Gastrocnemius medialis (tissue), 4 donors: ENCODE results near the gene XKR7. TPM values are rescaled to one million over a fixed set of nuclear protein-coding genes. Genes with fewer than 3 reads are reported as not detected.
"Not testable (repeated sequence)": the region's sequence is repeated elsewhere in the genome, so short reads cannot be mapped to it uniquely, and the experiment has no call there.

Experiments
- ATAC-seq, 2 donors: fragments of 150-250 bp; one replicate each; pipeline ENCODE4 v1.9.1; 2016
- DNase-seq, 2 donors: peaks; one replicate each; pipeline ENCODE4 v3.0.0-alpha.2; 2019
- H3K27ac ChIP-seq, 4 donors: fragments of 200-600 bp; sonication (generic); 1 replicate in 1 of 4; 2 replicates in 3 of 4; pipeline ENCODE4 v1.5.1; 2016 to 2018; ENCODE audit warnings: mild to moderate bottlenecking in 2 of 4, moderate library complexity in 1 of 4
- H3K27me3 ChIP-seq, 3 donors: fragments of 200-600 bp; sonication (generic) in 2 of 3; 1 replicate in 1 of 3; 2 replicates in 2 of 3; pipeline versions ENCODE4 v1.5.1 to v1.6.0; 2016 to 2019; ENCODE audit warnings: mild to moderate bottlenecking in 1 of 3, moderate library complexity in 1 of 3
- H3K36me3 ChIP-seq, 2 donors: fragments of 200-600 bp; sonication (generic) in 1 of 2; one replicate each; pipeline ENCODE4 v1.5.1; 2017 to 2018
- H3K4me1 ChIP-seq, 2 donors: fragments of 200-600 bp; sonication (generic) in 1 of 2; one replicate each; pipeline ENCODE4 v1.5.1; 2016 to 2017; ENCODE audit warnings: mild to moderate bottlenecking in 2 of 2
- H3K4me3 ChIP-seq, 4 donors: fragments of 200-600 bp; sonication (generic) in 3 of 4; 1 replicate in 1 of 4; 2 replicates in 3 of 4; pipeline ENCODE4 v1.5.1; 2016 to 2019; ENCODE audit warnings: mild to moderate bottlenecking in 2 of 4
- H3K9me3 ChIP-seq, 3 donors: fragments of 200-600 bp; sonication (generic) in 2 of 3; 1 replicate in 1 of 3; 2 replicates in 2 of 3; pipeline ENCODE4 v1.5.1; 2016 to 2019
- POLR2A ChIP-seq, 2 donors: fragments of 450-650 bp; IDR thresholded peaks; one replicate each; pipeline ENCODE4 v1.6.1; 2017; ENCODE audit warnings: antibody characterized with exemption in 2 of 2, mild to moderate bottlenecking in 2 of 2, moderate library complexity in 2 of 2
- in situ Hi-C, 4 donors: fragments of 200-750 bp; cut with MboI; loops; one replicate each; pipeline versions ENCODE4 v1.15.0 to v1.8.0; 2017; ENCODE audit warnings: low sequenced_read_pairs in 4 of 4
- intact Hi-C: fragments of 100-400 bp; cut with DNase I; formaldehyde crosslinking; loops from one replicate; pipeline ENCODE4 v1.15.1; 2023; ENCODE audit warnings: low total_unique reads
- total RNA-seq, 4 donors: library from RNA; depleted of rRNA; stranded (reverse); fragments of >200 nt; gene quantifications; one replicate each; pipeline versions ENCODE4 v1.1.0 to v1.2.3, GENCODE V29; 2016
- TF ChIP-seq, protein P1 (sequence below), 5 experiments: fragments of 450-650 bp in 3 of 5; fragments of 200-600 bp in 2 of 5; sonication (generic) in 2 of 5; IDR thresholded peaks in 4 of 5; conservative IDR thresholded peaks in 1 of 5; 1 replicate in 4 of 5; 2 replicates in 1 of 5; pipeline ENCODE4 v1.5.1; 2016 to 2019; ENCODE audit warnings: antibody characterized with exemption in 5 of 5, mild to moderate bottlenecking in 3 of 5, moderate library complexity in 3 of 5

XKR7 gene, protein sequence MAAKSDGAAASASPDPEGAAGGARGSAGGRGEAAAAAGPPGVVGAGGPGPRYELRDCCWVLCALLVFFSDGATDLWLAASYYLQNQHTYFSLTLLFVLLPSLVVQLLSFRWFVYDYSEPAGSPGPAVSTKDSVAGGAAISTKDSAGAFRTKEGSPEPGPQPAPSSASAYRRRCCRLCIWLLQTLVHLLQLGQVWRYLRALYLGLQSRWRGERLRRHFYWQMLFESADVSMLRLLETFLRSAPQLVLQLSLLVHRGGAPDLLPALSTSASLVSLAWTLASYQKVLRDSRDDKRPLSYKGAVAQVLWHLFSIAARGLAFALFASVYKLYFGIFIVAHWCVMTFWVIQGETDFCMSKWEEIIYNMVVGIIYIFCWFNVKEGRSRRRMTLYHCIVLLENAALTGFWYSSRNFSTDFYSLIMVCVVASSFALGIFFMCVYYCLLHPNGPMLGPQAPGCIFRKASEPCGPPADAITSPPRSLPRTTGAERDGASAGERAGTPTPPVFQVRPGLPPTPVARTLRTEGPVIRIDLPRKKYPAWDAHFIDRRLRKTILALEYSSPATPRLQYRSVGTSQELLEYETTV
- not detected for total RNA-seq

DNA sequence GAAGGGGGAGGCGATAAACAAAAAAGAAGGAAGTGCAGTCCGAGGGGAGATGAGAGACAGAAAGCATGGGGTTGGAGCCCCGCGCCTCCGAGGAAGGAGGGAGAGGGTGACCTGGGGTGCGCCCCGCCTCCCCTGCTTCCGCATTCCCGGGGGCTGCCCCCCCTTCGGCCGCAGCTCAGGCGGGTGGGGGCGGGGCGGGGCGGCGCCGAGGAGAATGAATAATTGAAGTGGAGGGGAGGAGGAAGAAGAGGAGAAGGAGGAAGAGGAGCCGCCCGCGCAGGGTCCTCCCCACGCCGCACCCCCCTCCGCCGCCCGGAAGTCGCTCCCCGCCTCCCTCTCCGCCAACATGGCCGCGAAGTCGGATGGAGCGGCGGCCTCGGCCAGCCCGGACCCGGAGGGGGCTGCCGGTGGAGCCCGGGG is at the start of gene XKR7:
TSS of gene XKR7 (plus strand) at position 322 of the 420 bp plus-strand sequence. CDS start at position 347, 25 bp downstream.
- H3K36me3 ChIP-seq: no peaks in the 10 kb centered on the region
- intact Hi-C loops: no loop called here
- H3K27me3 ChIP-seq: peaks cover 19 to 22% (median 21%) of the 10 kb centered on the region in 3 donors
- H3K4me3 ChIP-seq: no peak within 1 kb of the TSS
- in situ Hi-C loops: no loop called here
- ATAC-seq: no peak
- no peak for TF ChIP-seq POLR2A (IDR thresholded peaks at IDR 0.05)
- TF ChIP-seq, protein P1, sequence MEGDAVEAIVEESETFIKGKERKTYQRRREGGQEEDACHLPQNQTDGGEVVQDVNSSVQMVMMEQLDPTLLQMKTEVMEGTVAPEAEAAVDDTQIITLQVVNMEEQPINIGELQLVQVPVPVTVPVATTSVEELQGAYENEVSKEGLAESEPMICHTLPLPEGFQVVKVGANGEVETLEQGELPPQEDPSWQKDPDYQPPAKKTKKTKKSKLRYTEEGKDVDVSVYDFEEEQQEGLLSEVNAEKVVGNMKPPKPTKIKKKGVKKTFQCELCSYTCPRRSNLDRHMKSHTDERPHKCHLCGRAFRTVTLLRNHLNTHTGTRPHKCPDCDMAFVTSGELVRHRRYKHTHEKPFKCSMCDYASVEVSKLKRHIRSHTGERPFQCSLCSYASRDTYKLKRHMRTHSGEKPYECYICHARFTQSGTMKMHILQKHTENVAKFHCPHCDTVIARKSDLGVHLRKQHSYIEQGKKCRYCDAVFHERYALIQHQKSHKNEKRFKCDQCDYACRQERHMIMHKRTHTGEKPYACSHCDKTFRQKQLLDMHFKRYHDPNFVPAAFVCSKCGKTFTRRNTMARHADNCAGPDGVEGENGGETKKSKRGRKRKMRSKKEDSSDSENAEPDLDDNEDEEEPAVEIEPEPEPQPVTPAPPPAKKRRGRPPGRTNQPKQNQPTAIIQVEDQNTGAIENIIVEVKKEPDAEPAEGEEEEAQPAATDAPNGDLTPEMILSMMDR (IDR thresholded peaks at IDR 0.05 in 4 of 5, conservative IDR thresholded peaks at IDR 0.05 in 1 of 5): no peak
- no peak within 1 kb of the TSS for H3K27ac ChIP-seq
- no peaks in the 10 kb centered on the region for H3K9me3 ChIP-seq
- DNase-seq: no peak
- H3K4me1 ChIP-seq: no peaks in the 10 kb centered on the region

DNA sequence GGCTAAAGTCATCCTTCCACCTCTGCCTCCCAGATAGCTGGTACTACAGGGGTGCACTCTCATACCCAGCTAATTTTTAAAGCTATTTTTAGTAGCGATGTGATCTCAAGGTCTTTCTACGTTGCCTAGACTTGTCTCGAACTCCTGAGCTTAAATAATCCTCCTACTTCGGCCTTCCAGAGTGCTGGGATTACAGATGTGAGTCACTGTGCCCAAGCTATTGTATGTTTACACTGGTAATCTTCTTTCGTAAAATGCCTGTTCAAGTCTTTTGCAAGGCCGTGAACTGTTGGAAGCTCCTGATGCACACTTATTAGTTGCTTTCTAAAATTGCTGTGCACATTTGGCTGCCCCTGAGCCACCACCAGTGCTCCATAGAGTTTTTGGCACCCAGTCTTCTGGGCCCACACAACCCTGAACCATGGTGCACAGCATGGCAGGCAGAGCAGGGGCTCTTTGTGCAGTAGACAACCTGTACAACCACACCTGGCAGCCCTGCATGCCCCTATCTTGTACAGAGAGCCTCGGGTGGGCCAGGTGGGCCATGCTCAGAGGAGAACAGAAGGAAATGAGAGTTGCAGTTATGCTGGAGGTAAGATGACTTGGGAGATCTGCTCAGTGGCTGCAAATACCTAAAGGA is 49.4 kb upstream of the XKR7 start:
- no peaks in the 10 kb centered on the region for H3K36me3 ChIP-seq
- no peak overlapping the region for H3K4me3 ChIP-seq
- intact Hi-C loops (no loop called here), in situ Hi-C loops (no loop called here)
- ATAC-seq (no peak), DNase-seq (no peak)
- no peaks in the 10 kb centered on the region for H3K9me3 ChIP-seq
- TF ChIP-seq, protein P1 (IDR thresholded peaks at IDR 0.05 in 4 of 5, conservative IDR thresholded peaks at IDR 0.05 in 1 of 5): no peak
- TF ChIP-seq POLR2A (IDR thresholded peaks at IDR 0.05): no peak
- peaks cover 0 to under 1% (median 0%) of the 10 kb centered on the region in 3 donors for H3K27me3 ChIP-seq
- no peaks in the 10 kb centered on the region for H3K4me1 ChIP-seq
- H3K27ac ChIP-seq: no peak overlapping the region

DNA sequence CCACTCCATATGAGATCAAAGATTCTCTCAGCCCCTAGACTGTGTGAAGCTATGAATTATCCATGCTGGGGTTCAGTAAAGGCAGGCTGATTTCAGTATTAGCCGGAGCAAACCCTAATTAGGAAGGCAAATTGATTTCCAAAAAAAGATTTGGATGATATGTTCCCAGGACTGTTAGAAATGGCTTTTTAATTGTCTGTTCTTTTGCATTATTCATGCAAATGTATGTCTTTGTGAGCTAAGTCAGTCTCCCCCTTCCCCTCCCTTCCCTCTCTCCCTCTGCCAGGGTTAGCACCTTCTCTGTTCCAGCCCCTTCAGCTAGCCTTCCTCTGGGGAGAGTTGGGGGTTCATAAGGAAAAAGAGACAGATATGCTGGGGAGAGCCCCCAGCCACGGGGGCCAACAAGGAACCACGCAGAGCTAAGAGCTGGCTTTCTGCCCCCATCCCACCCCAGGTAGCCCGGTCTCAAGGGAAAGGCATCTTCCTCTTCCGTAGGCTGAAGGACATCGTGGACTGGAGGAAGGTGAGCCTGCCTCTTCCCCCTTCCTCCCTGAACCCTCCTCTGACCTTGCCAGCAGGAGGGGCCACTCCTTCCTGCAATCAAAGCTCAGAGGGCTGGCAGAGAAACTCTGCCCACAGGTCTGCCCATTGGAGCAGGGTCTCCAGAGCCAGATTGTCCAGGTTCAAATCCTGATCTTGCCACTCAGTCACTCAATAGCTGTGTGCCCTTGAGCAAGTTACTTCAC is 48.4 kb upstream of the XKR7 start:
- TF ChIP-seq, protein P1 (IDR thresholded peaks at IDR 0.05 in 4 of 5, conservative IDR thresholded peaks at IDR 0.05 in 1 of 5): no peak
- TF ChIP-seq POLR2A (IDR thresholded peaks at IDR 0.05): no peak
- H3K27ac ChIP-seq: no peak overlapping the region
- peaks cover 0 to 6% (median 0%) of the 10 kb centered on the region in 3 donors for H3K27me3 ChIP-seq
- no peaks in the 10 kb centered on the region for H3K9me3 ChIP-seq
- no peaks in the 10 kb centered on the region for H3K36me3 ChIP-seq
- no peak overlapping the region for H3K4me3 ChIP-seq
- intact Hi-C loops: no loop called here
- in situ Hi-C loops: no loop called here
- no peak for ATAC-seq
- no peak for DNase-seq
- no peaks in the 10 kb centered on the region for H3K4me1 ChIP-seq

DNA sequence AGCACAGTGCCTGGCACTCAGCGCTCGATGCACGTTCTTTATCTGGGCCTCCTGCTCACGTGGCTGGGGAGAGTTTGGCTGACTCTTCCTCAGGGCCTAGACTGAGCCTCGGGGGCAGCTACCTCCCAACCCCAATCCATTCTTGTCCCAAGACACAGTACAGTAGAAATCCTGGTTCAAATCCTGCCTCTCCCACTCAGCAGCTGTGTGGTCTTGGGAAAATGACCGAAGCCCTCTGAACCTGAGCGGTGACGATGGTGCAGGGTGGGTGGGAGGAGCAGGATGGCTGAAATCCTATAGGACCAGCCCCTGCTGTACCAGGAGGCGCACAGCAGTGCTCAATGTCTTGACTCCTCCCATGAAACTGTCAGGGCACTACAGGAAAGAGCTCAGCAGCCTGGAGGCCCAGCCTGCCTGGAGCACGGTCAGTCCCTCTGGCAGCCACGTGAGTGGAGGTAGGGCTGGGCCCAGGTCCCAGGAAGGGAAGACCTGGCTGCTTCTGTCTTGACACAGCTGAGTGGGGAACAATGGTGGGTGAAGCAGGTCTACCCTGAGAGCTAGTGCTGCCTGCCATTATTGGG is 47.6 kb upstream of the XKR7 start:
- H3K36me3 ChIP-seq: no peaks in the 10 kb centered on the region
- H3K27ac ChIP-seq: no peak overlapping the region
- no peaks in the 10 kb centered on the region for H3K4me1 ChIP-seq
- no peak overlapping the region for H3K4me3 ChIP-seq
- no peak for DNase-seq
- intact Hi-C loops: no loop called here
- TF ChIP-seq POLR2A (IDR thresholded peaks at IDR 0.05): no peak
- TF ChIP-seq, protein P1 (IDR thresholded peaks at IDR 0.05 in 4 of 5, conservative IDR thresholded peaks at IDR 0.05 in 1 of 5): no peak
- no peak for ATAC-seq
- in situ Hi-C loops: no loop called here
- peaks cover 0 to 6% (median 0%) of the 10 kb centered on the region in 3 donors for H3K27me3 ChIP-seq
- H3K9me3 ChIP-seq: no peaks in the 10 kb centered on the region

DNA sequence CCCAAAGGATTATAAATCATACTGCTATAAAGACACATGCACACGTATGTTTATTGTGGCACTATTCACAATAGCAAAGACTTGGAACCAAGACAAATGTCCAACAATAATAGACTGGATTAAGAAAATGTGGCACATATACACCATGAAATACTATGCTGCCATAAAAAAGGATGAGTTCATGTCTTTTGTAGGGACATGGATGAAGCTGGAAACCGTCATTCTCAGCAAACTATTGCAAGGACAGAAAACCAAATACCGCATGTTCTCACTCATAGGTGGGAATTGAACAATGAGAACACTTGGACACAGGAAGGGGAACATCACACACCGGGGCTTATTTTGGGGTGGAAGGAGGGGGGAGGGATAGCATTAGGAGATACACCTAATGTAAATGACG is 46.5 kb upstream of the XKR7 start:
- in situ Hi-C loops, H3K27me3 ChIP-seq, H3K27ac ChIP-seq, H3K36me3 ChIP-seq, H3K4me1 ChIP-seq, DNase-seq, H3K9me3 ChIP-seq, ATAC-seq, H3K4me3 ChIP-seq, intact Hi-C loops: not testable (repeated sequence)
